H9 (cell line): Measurements from ENCODE around the gene RBM15. TPM values are rescaled to one million over a fixed set of nuclear protein-coding genes. Genes with fewer than 3 reads are reported as not detected.

Experiments used
- DNase-seq: peaks from one replicate; pipeline ENCODE4 v3.0.0-alpha.2; 2017
- H2AFZ ChIP-seq: one replicate; pipeline ENCODE4 v1.6.1; 2013; ENCODE audit warnings: mild to moderate bottlenecking, low read length, control low read depth, moderate library complexity
- H2AK5ac ChIP-seq: 2 replicates; pipeline ENCODE4 v1.6.1; 2013; ENCODE audit warnings: low read length, control low read depth, mixed read lengths; ENCODE audit not compliant: insufficient read length
- H2BK120ac ChIP-seq: one replicate; pipeline ENCODE4 v1.6.1; 2013; ENCODE audit warnings: low read depth, mild to moderate bottlenecking, low read length, control low read depth, inconsistent platforms; ENCODE audit not compliant: poor library complexity, severe bottlenecking
- H2BK12ac ChIP-seq: 2 replicates; pipeline ENCODE4 v1.6.1; 2013; ENCODE audit warnings: low read length, control low read depth, mixed read lengths, low read depth; ENCODE audit not compliant: insufficient read length
- H2BK15ac ChIP-seq: 2 replicates; pipeline ENCODE4 v1.6.1; 2013; ENCODE audit warnings: low read depth, low read length, control low read depth
- H2BK20ac ChIP-seq: one replicate; pipeline ENCODE4 v1.6.1; 2013; ENCODE audit warnings: low read depth, mild to moderate bottlenecking, low read length, control low read depth, inconsistent platforms; ENCODE audit not compliant: poor library complexity, severe bottlenecking
- H2BK5ac ChIP-seq: 2 replicates; pipeline ENCODE4 v1.6.1; 2013; ENCODE audit warnings: low read length, control low read depth, mixed read lengths; ENCODE audit not compliant: insufficient read length
- H3K14ac ChIP-seq: 2 replicates; pipeline ENCODE4 v1.6.1; 2013; ENCODE audit warnings: low read length, control low read depth; ENCODE audit not compliant: insufficient read depth
- H3K18ac ChIP-seq: 2 replicates; pipeline ENCODE4 v1.6.1; 2013; ENCODE audit warnings: low read depth, mild to moderate bottlenecking, mixed read lengths, low read length, control low read depth; ENCODE audit not compliant: insufficient read length
- H3K23ac ChIP-seq: 2 replicates; pipeline ENCODE4 v1.6.1; 2013; ENCODE audit warnings: low read length, control low read depth, mixed read lengths, low read depth; ENCODE audit not compliant: insufficient read length
- H3K23me2 ChIP-seq: 2 replicates; pipeline ENCODE4 v1.6.1; 2013; ENCODE audit warnings: low read depth, mild to moderate bottlenecking, mixed read lengths, low read length, control low read depth; ENCODE audit not compliant: insufficient read length, poor library complexity, severe bottlenecking
- H3K27ac ChIP-seq: 2 replicates; pipeline ENCODE4 v1.5.1; 2013; ENCODE audit warnings: low read length, control low read depth, mixed read lengths, low read depth; ENCODE audit not compliant: insufficient read length
- H3K27me3 ChIP-seq: 2 replicates; pipeline ENCODE4 v1.6.1; 2013; ENCODE audit warnings: low read length, control low read depth, inconsistent platforms; ENCODE audit not compliant: insufficient read depth
- H3K4ac ChIP-seq: 2 replicates; pipeline ENCODE4 v1.6.1; 2013; ENCODE audit warnings: low read depth, mild to moderate bottlenecking, control low read depth, inconsistent platforms, low read length, moderate library complexity
- H3K4me1 ChIP-seq: 2 replicates; pipeline ENCODE4 v1.6.1; 2013; ENCODE audit warnings: low read length, control low read depth, inconsistent platforms; ENCODE audit not compliant: insufficient read depth
- H3K4me2 ChIP-seq: 2 replicates; pipeline ENCODE4 v1.6.1; 2013; ENCODE audit warnings: low read length, control low read depth, mixed read lengths; ENCODE audit not compliant: insufficient read length, insufficient read depth
- H3K56ac ChIP-seq: 2 replicates; pipeline ENCODE4 v1.6.1; 2013; ENCODE audit warnings: low read depth, mild to moderate bottlenecking, mixed read lengths, low read length, control low read depth; ENCODE audit not compliant: insufficient read length
- H3K79me1 ChIP-seq: 2 replicates; pipeline ENCODE4 v1.6.1; 2013; ENCODE audit warnings: low read depth, mild to moderate bottlenecking, moderate library complexity, low read length, control low read depth, inconsistent platforms; ENCODE audit not compliant: insufficient read depth, poor library complexity, severe bottlenecking
- H3K79me2 ChIP-seq: 2 replicates; pipeline ENCODE4 v1.6.1; 2013; ENCODE audit warnings: low read length, control low read depth, inconsistent platforms; ENCODE audit not compliant: insufficient read depth
- H3K9ac ChIP-seq: 2 replicates; pipeline ENCODE4 v1.6.1; 2013; ENCODE audit warnings: low read length, control low read depth, mixed read lengths; ENCODE audit not compliant: insufficient read length; ENCODE audit errors: extremely low read depth
- H3K9me3 ChIP-seq: one replicate; pipeline ENCODE4 v1.6.1; 2013; ENCODE audit warnings: low read depth, low read length, inconsistent platforms; ENCODE audit not compliant: control insufficient read depth
- H3T11ph ChIP-seq: one replicate; pipeline ENCODE4 v1.6.1; 2013; ENCODE audit warnings: mild to moderate bottlenecking, low read length, control low read depth, inconsistent platforms
- H4K20me1 ChIP-seq: one replicate; pipeline ENCODE4 v1.6.1; 2013; ENCODE audit not compliant: control insufficient read depth, insufficient read length, insufficient read depth
- H4K5ac ChIP-seq: 2 replicates; pipeline ENCODE4 v1.6.1; 2013; ENCODE audit warnings: low read depth, mild to moderate bottlenecking, mixed read lengths, low read length, control low read depth; ENCODE audit not compliant: insufficient read length
- H4K8ac ChIP-seq: replicated peaks from 2 replicates; pipeline ENCODE4 v1.6.1; 2013; ENCODE audit warnings: low read length, control low read depth, mixed read lengths, low read depth; ENCODE audit not compliant: insufficient read length
- H4K91ac ChIP-seq: 2 replicates; pipeline ENCODE4 v1.6.1; 2013; ENCODE audit warnings: low read depth, mild to moderate bottlenecking, moderate library complexity, mixed read lengths, low read length, control low read depth; ENCODE audit not compliant: insufficient read length
- H3K27ac Mint-ChIP-seq, 3 experiments: 2 replicates in 2 of 3; 3 replicates in 1 of 3; pipeline ENCODE4 v1.8.0; 2020 to 2021; ENCODE audit warnings: mixed read lengths in 3 of 3, mild to moderate bottlenecking in 1 of 3, moderate library complexity in 1 of 3
- H3K27me3 Mint-ChIP-seq: 2 replicates; pipeline ENCODE4 v1.8.0; 2021; ENCODE audit warnings: low read depth, mild to moderate bottlenecking, moderate library complexity, mixed read lengths
- H3K36me3 Mint-ChIP-seq, 3 experiments: 2 replicates in 2 of 3; 3 replicates in 1 of 3; pipeline ENCODE4 v1.8.0; 2020 to 2021; ENCODE audit warnings: low read depth in 3 of 3, mixed read lengths in 3 of 3; ENCODE audit not compliant: insufficient read depth in 1 of 3
- H3K4me1 Mint-ChIP-seq, 2 experiments: 2 replicates each; pipeline ENCODE4 v1.8.0; 2020; ENCODE audit warnings: mixed read lengths in 2 of 2
- H3K4me3 Mint-ChIP-seq, 2 experiments: 2 replicates in 1 of 2; 3 replicates in 1 of 2; pipeline ENCODE4 v1.8.0; 2020 to 2021; ENCODE audit warnings: mild to moderate bottlenecking in 2 of 2, mixed read lengths in 2 of 2, moderate library complexity in 1 of 2
- H3K9me3 Mint-ChIP-seq, 2 experiments: 2 replicates in 1 of 2; 3 replicates in 1 of 2; pipeline ENCODE4 v1.8.0; 2020; ENCODE audit warnings: mild to moderate bottlenecking in 2 of 2, mixed read lengths in 2 of 2, moderate library complexity in 1 of 2
- WGBS: extraction: QIAGEN DNeasy Blood & Tissue Kit; methylation state at CpG from one replicate; pipeline ENCODE4 v1.1.7; 2013; ENCODE audit warnings: missing lambda C conversion rate, low lambda C conversion rate, mixed read lengths; ENCODE audit not compliant: insufficient read length; ENCODE audit errors: extremely low coverage; 5-methylcytosine and 5-hydroxymethylcytosine counted together
- total RNA-seq: library from RNA; stranded (reverse); gene quantifications from 2 replicates; pipeline ENCODE4 v1.2.1, GENCODE V29; 2021
- TF ChIP-seq, protein P1 (sequence below): fragments of 200-600 bp; sonication (generic); conservative IDR thresholded peaks from 3 replicates; pipeline ENCODE4 v1.8.0; 2021; ENCODE audit warnings: antibody characterized with exemption, mild to moderate bottlenecking

The RBM15 gene
- total RNA-seq, 1 experiment from 2014 or later: 62.0 TPM

GRCh38 chr1:110390692-110391245 is 51.6 kb downstream of the RBM15 start, which contains the start of gene SLC16A4:
Gene SLC16A4 (minus strand): TSS chr1:110391026. CDS start chr1:110389323, 1,703 bp downstream.
- peaks cover 4 to 11% (median 8%) of the 10 kb centered on the region in 3 experiments; a peak in 6 of 7 replicates for H3K36me3 Mint-ChIP-seq
- Histone ChIP-seq H3K23me2 (no peaks in the 10 kb centered on the region), H4K91ac (no peak within 1 kb of the TSS), H2BK120ac (no peak within 1 kb of the TSS), H2AK5ac (no peak within 1 kb of the TSS), H2BK5ac (no peak within 1 kb of the TSS), H3K4ac (no peak within 1 kb of the TSS), H3K9me3 (no peaks in the 10 kb centered on the region), H3K23ac (no peak within 1 kb of the TSS), H2BK12ac (no peak within 1 kb of the TSS), H4K20me1 (no peaks in the 10 kb centered on the region), H2BK20ac (no peak within 1 kb of the TSS), H3K79me1 (no peaks in the 10 kb centered on the region), H3K27me3 (no peaks in the 10 kb centered on the region), H4K8ac (no peak within 1 kb of the TSS), H4K5ac (no peak within 1 kb of the TSS), H3K14ac (no peak within 1 kb of the TSS), H3K4me1 (no peaks in the 10 kb centered on the region), H2AFZ (no peak within 1 kb of the TSS), H3K79me2 (no peaks in the 10 kb centered on the region), H3K56ac (no peak within 1 kb of the TSS), H3K9ac (peak within 1 kb of the TSS; percentile 23), H3K18ac (no peak within 1 kb of the TSS), H2BK15ac (no peak within 1 kb of the TSS), H3K27ac (no peak within 1 kb of the TSS), H3T11ph (no peak within 1 kb of the TSS), H3K4me2 (no peak within 1 kb of the TSS)
- peaks cover 18 to 24% of the 10 kb centered on the region in 2 experiments for H3K4me1 Mint-ChIP-seq
- TF ChIP-seq, protein P1, sequence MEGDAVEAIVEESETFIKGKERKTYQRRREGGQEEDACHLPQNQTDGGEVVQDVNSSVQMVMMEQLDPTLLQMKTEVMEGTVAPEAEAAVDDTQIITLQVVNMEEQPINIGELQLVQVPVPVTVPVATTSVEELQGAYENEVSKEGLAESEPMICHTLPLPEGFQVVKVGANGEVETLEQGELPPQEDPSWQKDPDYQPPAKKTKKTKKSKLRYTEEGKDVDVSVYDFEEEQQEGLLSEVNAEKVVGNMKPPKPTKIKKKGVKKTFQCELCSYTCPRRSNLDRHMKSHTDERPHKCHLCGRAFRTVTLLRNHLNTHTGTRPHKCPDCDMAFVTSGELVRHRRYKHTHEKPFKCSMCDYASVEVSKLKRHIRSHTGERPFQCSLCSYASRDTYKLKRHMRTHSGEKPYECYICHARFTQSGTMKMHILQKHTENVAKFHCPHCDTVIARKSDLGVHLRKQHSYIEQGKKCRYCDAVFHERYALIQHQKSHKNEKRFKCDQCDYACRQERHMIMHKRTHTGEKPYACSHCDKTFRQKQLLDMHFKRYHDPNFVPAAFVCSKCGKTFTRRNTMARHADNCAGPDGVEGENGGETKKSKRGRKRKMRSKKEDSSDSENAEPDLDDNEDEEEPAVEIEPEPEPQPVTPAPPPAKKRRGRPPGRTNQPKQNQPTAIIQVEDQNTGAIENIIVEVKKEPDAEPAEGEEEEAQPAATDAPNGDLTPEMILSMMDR: no peak
- DNase-seq: peak; percentile 31
- no peaks in the 10 kb centered on the region for H3K27me3 Mint-ChIP-seq
- H3K4me3 Mint-ChIP-seq: peak within 1 kb of the TSS in 1 of 2 experiments; percentile 28; a peak in 2 of 5 replicates
- no peaks in the 10 kb centered on the region; a peak in 1 of 5 replicates for H3K9me3 Mint-ChIP-seq
- peak within 1 kb of the TSS; percentile 40 to 66 (median 57); a peak in 6 of 7 replicates for H3K27ac Mint-ChIP-seq
- no CpG with 5 or more reads among the region's 8 CpGs for WGBS
